ENCODE results near the gene TCF15. TPM values are rescaled to one million over a fixed set of nuclear protein-coding genes. Genes with fewer than 3 reads are reported as not detected.

The TCF15 gene
- total and polyA plus RNA-seq, 2 of the 8 experiments (the other 6 are each of a cell fraction or from before 2014, with no cell fraction given), result 3.7 to 6.9 TPM

- Histone ChIP-seq H2BK5ac (ENCODE audit: low read depth, low read length) (no peak overlapping the region), H2AK5ac (ENCODE audit: low read depth, low read length) (no peak overlapping the region), H3K79me2 (ENCODE audit: control insufficient read depth in 1 of 2, insufficient read depth in 2 of 2, low read length in 2 of 2) (no peaks in the 10 kb centered on the region), H3K4me2 (ENCODE audit: insufficient read depth in 1 of 2, low read depth in 2 of 2, low read length in 2 of 2) (no peak overlapping the region), H3K23me2 (ENCODE audit: low read depth, low read length) (no peaks in the 10 kb centered on the region), H3K79me1 (ENCODE audit: low read depth, low read length) (no peaks in the 10 kb centered on the region), H3K4me1 (replicated peaks in 1 of 4; ENCODE audit: control insufficient read depth in 3 of 4, insufficient read depth in 4 of 4, low read length in 3 of 4) (peaks cover 0 to 5% (median 1%) of the 10 kb centered on the region in 4 experiments; a peak in 4 of 7 replicates), H3K4me3 (ENCODE audit: extremely low read depth in 1 of 4, insufficient read depth in 2 of 4, low read depth in 3 of 4, low read length in 4 of 4) (no peak overlapping the region), H3K27me3 (replicated peaks in 1 of 4; ENCODE audit: control insufficient read depth in 3 of 4, extremely low read depth in 1 of 4, insufficient read depth in 3 of 4, low read length in 3 of 4) (no peaks in the 10 kb centered on the region), H4K8ac (ENCODE audit: extremely low read depth, insufficient read depth, low read length) (no peak overlapping the region), H3K14ac (ENCODE audit: insufficient read length) (no peak overlapping the region), H2BK20ac (ENCODE audit: low read length) (no peak overlapping the region), H2BK120ac (replicated peaks; ENCODE audit: low read depth, low read length) (no peak overlapping the region), H3K56ac (replicated peaks; ENCODE audit: insufficient read length, low read depth, low read length) (no peak overlapping the region), H4K20me1 (replicated peaks in 1 of 2; ENCODE audit: control insufficient read depth in 1 of 2, insufficient read depth in 2 of 2, low read length in 2 of 2) (peaks cover 0 to 4% of the 10 kb centered on the region in 2 experiments), H3K36me3 (ENCODE audit: control insufficient read depth in 2 of 4, insufficient read depth in 4 of 4, low read length in 3 of 4) (peaks cover 7 to 16% (median 15%) of the 10 kb centered on the region in 4 experiments; a peak in 7 of 8 replicates), H4K91ac (replicated peaks; ENCODE audit: insufficient read length, low read length) (no peak overlapping the region), H3K9me3 (ENCODE audit: insufficient read depth in 2 of 2, low read depth in 1 of 2, low read length in 1 of 2) (no peaks in the 10 kb centered on the region), H3K18ac (ENCODE audit: extremely low read depth, low read length) (no peak overlapping the region), H3K9ac (replicated peaks in 1 of 4; ENCODE audit: extremely low read depth in 1 of 4, low read depth in 3 of 4, low read length in 3 of 4) (no peak overlapping the region), H4K5ac (ENCODE audit: insufficient read length, low read depth, low read length) (no peak overlapping the region), H3K27ac (ENCODE audit: low read depth, low read length) (no peak overlapping the region), H2BK12ac (ENCODE audit: low read depth, low read length) (no peak overlapping the region), H3K23ac (ENCODE audit: insufficient read length) (no peak overlapping the region), H2AFZ (ENCODE audit: low read length) (no peak overlapping the region), H2BK15ac (ENCODE audit: low read length) (no peak overlapping the region), H3K4ac (replicated peaks; ENCODE audit: insufficient read length, low read depth, low read length) (no peak overlapping the region)
- POLR2A ChIA-PET (ENCODE audit: partially characterized antibody), result no interaction called here
- FAIRE-seq (no peak), DNase-seq (ENCODE audit: low read depth in 1 of 2, low spot score in 2 of 2) (no peak)
- CTCF ChIA-PET (ENCODE audit: partially characterized antibody), result interaction anchor here (0.8 to 11.0 kb wide), 17 partner anchors 16 to 148 kb away, joined by 3 to 157 read pairs (median 7); partner anchors contain the start of gene SCRT2
- 90% methylated on average over 2 of the region's 2 CpGs; no CpG with 5 or more reads in 1 of the 2 experiments for WGBS, 2 experiments (ENCODE audit: extremely low coverage in 1 of 2, insufficient coverage in 1 of 2, insufficient read length in 1 of 2, insufficient replicate concordance in 2 of 2, low coverage in 1 of 2, low lambda C conversion rate in 2 of 2, missing lambda C conversion rate in 1 of 2)
- TF ChIP-seq E2F6 (IDR thresholded peaks at IDR 0.05), result no peak
- TF ChIP-seq NRF1 (IDR thresholded peaks at IDR 0.05; ENCODE audit: low read depth, low read length), result no peak
- no peak for TF ChIP-seq GABPA (IDR thresholded peaks at IDR 0.05; ENCODE audit: borderline replicate concordance, insufficient read depth, low read length)
- TF ChIP-seq, protein P1, sequence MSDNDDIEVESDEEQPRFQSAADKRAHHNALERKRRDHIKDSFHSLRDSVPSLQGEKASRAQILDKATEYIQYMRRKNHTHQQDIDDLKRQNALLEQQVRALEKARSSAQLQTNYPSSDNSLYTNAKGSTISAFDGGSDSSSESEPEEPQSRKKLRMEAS (IDR thresholded peaks at IDR 0.05), result no peak
- TF ChIP-seq YY1 (IDR thresholded peaks at IDR 0.05; ENCODE audit: low read depth, low read length), result no peak
- no peak for TF ChIP-seq SP4 (IDR thresholded peaks at IDR 0.05; ENCODE audit: low read length)
- TF ChIP-seq ASH2L (IDR thresholded peaks at IDR 0.05; ENCODE audit: low read length), result no peak
- TF ChIP-seq HDAC2 (IDR thresholded peaks at IDR 0.05; ENCODE audit: borderline replicate concordance in 1 of 2, low read depth in 2 of 2, low read length in 2 of 2), result no peak
- no peak for TF ChIP-seq FOSL1 (IDR thresholded peaks at IDR 0.05; ENCODE audit: insufficient read depth, low read depth, low read length)
- no peak for TF ChIP-seq POLR2A (IDR thresholded peaks at IDR 0.05; ENCODE audit: control extremely low read depth in 1 of 2, low read depth in 2 of 2, low read length in 2 of 2)
- TF ChIP-seq, protein P2, sequence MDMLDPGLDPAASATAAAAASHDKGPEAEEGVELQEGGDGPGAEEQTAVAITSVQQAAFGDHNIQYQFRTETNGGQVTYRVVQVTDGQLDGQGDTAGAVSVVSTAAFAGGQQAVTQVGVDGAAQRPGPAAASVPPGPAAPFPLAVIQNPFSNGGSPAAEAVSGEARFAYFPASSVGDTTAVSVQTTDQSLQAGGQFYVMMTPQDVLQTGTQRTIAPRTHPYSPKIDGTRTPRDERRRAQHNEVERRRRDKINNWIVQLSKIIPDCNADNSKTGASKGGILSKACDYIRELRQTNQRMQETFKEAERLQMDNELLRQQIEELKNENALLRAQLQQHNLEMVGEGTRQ (IDR thresholded peaks at IDR 0.05; ENCODE audit: low read length), result no peak
- TF ChIP-seq POLR2AphosphoS5 (IDR thresholded peaks at IDR 0.05; ENCODE audit: low read depth, low read length), result no peak
- no peak for TF ChIP-seq CHD1 (IDR thresholded peaks at IDR 0.05; ENCODE audit: low read depth, low read length)
Observed at GRCh38 chr20:646868-647233, 36.7 kb upstream of the TCF15 start.

All from H1 (cell line).